ENCODE measurements around the gene PIP5KL1. TPM values are rescaled to one million over a fixed set of nuclear protein-coding genes. Genes with fewer than 3 reads are reported as not detected.

PIP5KL1 gene
- total and polyA plus RNA-seq, 2 of the 8 experiments (the other 6 are each of a cell fraction or from before 2014, with no cell fraction given), result 13.4 to 15.4 TPM

DNA sequence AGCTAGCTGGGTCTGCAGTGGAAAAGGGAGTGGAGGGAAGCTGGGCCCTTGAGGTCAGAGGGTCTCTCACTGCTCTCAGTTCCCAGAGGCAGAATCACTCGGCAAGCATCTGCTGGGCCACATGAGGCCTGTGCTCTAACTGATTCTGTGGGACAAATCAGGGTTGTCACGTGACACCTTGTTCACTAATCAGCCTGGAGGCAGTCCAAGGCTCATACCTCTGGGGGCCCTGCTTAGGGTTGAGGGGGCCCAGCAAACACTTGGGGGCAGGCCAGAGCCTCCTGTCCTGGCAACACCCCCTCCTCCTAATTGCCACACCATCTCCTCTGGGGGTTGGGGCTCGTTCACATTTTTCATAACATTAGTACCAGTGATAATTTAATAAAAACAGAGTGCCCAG lies 16.2 kb upstream of the PIP5KL1 start (continued):
- TF ChIP-seq, protein P1, sequence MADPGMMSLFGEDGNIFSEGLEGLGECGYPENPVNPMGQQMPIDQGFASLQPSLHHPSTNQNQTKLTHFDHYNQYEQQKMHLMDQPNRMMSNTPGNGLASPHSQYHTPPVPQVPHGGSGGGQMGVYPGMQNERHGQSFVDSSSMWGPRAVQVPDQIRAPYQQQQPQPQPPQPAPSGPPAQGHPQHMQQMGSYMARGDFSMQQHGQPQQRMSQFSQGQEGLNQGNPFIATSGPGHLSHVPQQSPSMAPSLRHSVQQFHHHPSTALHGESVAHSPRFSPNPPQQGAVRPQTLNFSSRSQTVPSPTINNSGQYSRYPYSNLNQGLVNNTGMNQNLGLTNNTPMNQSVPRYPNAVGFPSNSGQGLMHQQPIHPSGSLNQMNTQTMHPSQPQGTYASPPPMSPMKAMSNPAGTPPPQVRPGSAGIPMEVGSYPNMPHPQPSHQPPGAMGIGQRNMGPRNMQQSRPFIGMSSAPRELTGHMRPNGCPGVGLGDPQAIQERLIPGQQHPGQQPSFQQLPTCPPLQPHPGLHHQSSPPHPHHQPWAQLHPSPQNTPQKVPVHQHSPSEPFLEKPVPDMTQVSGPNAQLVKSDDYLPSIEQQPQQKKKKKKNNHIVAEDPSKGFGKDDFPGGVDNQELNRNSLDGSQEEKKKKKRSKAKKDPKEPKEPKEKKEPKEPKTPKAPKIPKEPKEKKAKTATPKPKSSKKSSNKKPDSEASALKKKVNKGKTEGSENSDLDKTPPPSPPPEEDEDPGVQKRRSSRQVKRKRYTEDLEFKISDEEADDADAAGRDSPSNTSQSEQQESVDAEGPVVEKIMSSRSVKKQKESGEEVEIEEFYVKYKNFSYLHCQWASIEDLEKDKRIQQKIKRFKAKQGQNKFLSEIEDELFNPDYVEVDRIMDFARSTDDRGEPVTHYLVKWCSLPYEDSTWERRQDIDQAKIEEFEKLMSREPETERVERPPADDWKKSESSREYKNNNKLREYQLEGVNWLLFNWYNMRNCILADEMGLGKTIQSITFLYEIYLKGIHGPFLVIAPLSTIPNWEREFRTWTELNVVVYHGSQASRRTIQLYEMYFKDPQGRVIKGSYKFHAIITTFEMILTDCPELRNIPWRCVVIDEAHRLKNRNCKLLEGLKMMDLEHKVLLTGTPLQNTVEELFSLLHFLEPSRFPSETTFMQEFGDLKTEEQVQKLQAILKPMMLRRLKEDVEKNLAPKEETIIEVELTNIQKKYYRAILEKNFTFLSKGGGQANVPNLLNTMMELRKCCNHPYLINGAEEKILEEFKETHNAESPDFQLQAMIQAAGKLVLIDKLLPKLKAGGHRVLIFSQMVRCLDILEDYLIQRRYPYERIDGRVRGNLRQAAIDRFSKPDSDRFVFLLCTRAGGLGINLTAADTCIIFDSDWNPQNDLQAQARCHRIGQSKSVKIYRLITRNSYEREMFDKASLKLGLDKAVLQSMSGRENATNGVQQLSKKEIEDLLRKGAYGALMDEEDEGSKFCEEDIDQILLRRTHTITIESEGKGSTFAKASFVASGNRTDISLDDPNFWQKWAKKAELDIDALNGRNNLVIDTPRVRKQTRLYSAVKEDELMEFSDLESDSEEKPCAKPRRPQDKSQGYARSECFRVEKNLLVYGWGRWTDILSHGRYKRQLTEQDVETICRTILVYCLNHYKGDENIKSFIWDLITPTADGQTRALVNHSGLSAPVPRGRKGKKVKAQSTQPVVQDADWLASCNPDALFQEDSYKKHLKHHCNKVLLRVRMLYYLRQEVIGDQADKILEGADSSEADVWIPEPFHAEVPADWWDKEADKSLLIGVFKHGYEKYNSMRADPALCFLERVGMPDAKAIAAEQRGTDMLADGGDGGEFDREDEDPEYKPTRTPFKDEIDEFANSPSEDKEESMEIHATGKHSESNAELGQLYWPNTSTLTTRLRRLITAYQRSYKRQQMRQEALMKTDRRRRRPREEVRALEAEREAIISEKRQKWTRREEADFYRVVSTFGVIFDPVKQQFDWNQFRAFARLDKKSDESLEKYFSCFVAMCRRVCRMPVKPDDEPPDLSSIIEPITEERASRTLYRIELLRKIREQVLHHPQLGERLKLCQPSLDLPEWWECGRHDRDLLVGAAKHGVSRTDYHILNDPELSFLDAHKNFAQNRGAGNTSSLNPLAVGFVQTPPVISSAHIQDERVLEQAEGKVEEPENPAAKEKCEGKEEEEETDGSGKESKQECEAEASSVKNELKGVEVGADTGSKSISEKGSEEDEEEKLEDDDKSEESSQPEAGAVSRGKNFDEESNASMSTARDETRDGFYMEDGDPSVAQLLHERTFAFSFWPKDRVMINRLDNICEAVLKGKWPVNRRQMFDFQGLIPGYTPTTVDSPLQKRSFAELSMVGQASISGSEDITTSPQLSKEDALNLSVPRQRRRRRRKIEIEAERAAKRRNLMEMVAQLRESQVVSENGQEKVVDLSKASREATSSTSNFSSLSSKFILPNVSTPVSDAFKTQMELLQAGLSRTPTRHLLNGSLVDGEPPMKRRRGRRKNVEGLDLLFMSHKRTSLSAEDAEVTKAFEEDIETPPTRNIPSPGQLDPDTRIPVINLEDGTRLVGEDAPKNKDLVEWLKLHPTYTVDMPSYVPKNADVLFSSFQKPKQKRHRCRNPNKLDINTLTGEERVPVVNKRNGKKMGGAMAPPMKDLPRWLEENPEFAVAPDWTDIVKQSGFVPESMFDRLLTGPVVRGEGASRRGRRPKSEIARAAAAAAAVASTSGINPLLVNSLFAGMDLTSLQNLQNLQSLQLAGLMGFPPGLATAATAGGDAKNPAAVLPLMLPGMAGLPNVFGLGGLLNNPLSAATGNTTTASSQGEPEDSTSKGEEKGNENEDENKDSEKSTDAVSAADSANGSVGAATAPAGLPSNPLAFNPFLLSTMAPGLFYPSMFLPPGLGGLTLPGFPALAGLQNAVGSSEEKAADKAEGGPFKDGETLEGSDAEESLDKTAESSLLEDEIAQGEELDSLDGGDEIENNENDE (IDR thresholded peaks at IDR 0.05; ENCODE audit: insufficient replicate concordance, low read length), result no peak
- no peak for TF ChIP-seq FOSL1 (IDR thresholded peaks at IDR 0.05; ENCODE audit: insufficient read depth, low read depth, low read length)
- TF ChIP-seq EZH2 (IDR thresholded peaks at IDR 0.05; ENCODE audit: low read depth, low read length, severe bottlenecking), result no peak
- no peak for TF ChIP-seq EGR1 (IDR thresholded peaks at IDR 0.05; ENCODE audit: borderline replicate concordance, low read depth, low read length)
- no peak for TF ChIP-seq CTBP2 (IDR thresholded peaks at IDR 0.05; ENCODE audit: borderline replicate concordance, insufficient read depth, insufficient read length, low read length)
- TF ChIP-seq, protein P2, sequence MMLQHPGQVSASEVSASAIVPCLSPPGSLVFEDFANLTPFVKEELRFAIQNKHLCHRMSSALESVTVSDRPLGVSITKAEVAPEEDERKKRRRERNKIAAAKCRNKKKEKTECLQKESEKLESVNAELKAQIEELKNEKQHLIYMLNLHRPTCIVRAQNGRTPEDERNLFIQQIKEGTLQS (IDR thresholded peaks at IDR 0.05; ENCODE audit: insufficient read depth, low read depth, low read length), result no peak
- TF ChIP-seq NANOG (IDR thresholded peaks at IDR 0.05; ENCODE audit: insufficient read depth, low read depth, low read length, poor library complexity, severe bottlenecking), result no peak
- TF ChIP-seq SRF (IDR thresholded peaks at IDR 0.05; ENCODE audit: low read depth, low read length), result no peak
- no peak for TF ChIP-seq ZNF274 (IDR thresholded peaks at IDR 0.05; ENCODE audit: borderline replicate concordance, extremely low read depth, low read length)
- TF ChIP-seq CBX5 (IDR thresholded peaks at IDR 0.05; ENCODE audit: low read depth, low read length), result no peak
- no peak for TF ChIP-seq TBP (IDR thresholded peaks at IDR 0.05; ENCODE audit: low read depth, low read length)
